KG1 (cell line): Measurements from ENCODE around the gene ARHGAP31.
A peak's percentile ranks its signal among the peaks of the same experiment; 100 is the strongest.
"Not testable (repeated sequence)": the region's sequence is repeated elsewhere in the genome, so short reads cannot be mapped to it uniquely, and the experiment has no call there.

Experiments used
- DNase-seq: peaks from one replicate; lab custom pipeline; 2025; lab: John Stamatoyannopoulos, UW

ARHGAP31 gene

DNA sequence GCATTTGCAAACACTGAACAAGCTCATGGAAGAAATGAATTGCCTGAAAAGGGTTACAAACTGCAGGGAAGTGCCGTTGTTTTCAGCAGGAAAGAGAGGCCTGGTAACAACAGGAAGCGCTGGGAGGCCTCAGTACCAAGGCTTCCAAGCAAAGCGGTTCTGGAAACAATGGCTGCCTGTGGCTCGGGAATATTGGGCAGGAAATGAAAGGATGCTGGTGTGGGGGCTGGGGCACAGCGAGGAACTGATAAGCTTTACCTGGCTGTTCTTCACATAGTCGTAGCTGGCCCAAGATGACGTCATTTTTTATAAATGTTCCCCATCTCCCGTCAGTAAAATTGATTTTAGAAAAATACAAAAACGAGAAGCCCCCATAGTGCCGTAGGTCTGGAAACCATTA, 55.9 kb downstream of the ARHGAP31 start:
- no peak for DNase-seq

DNA sequence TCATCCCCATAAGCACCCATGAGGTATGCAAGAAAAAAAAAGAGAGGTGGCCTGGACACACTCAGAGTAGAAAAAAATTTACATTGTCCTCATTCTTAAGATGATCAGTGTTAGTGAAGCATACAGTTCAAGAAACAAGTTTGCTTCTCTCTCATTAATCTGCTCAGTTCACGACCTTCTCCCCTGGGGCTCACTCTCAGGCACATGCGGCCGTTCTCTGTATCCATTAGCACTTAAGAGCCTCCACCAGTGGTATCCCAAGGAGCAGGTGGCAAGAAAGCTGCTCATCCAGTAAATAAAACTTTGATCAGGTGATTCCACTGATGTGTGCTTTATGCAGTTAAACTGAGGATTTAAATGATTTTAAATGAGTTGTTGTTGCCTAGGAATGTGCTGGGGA, 57.4 kb downstream of the ARHGAP31 start:
- DNase-seq, result no peak

DNA sequence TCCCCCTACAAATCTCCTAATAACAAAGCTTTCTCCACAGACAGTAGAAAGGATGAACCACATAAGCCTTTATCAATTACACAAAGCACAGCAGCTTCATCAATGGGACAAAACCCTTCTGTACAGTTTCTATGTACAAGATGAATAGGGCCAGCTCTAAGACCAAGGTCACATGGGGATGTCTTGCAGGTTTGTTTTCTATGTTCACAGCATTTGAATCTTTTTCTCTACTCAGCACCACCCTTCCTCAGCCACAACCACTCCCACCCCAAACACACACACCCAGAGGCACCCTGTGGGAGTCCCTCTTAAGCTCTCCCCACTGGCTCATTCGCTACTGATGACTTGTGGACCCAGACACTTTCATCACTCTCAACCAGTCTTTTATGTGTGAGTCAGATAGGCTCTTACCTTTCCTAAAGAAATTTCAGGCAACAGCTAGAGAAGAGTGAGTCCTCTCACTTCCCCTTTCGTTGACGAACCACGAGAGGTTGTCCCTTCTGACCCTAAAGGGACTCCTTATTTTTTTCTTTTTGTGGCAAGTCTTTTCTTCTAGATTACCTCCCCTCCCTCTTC, 57.9 kb downstream of the ARHGAP31 start:
- DNase-seq, result peak; percentile 10

DNA sequence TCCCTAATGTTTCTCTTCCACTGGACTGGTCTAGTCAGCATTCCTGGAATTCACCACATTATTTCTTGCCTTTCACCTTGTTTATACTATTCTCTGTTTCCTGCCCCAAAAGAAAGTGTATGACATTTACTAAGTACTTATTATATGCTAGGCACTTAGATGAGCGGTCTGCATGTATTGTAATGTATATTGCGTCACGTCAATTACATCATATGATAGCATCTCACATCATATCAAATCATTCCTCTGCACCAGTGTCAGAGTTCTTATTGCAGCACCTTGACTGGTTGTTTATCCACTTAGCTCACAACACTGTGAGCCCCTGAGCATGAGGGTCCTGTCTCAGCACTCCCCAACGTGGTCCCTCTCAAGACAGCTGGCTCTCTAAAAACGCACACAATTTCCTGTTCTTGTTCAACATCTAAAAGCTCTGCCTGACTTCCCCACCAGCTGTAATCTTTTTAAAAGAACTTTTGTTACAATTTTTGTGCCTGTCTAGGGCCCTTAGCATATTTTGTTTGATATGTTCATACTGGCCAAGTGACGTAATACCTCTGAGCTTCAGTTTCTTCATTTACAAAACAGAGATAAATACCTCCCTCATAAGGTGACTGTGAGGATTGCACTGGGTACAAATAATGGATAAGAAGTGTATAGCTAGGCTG, 58.8 kb downstream of the ARHGAP31 start:
- DNase-seq, result no peak

DNA sequence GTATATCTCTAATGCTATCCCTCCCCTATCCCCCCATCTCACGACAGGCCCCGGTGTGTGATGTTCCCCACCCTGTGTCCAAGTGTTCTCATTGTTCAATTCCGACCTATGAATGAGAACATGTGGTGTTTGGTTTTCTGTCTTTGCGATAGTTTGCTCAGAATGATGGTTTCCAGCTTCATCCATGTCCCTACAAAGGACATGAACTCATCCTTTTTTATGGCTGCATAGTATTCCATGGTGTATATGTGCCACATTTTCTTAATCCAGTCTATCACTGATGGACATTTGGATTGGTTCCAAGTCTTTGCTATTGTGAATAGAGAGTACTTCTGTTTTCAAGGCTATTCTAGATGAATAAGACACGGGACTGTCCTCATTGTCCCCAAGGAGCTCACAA, 61.4 kb downstream of the ARHGAP31 start:
- not testable (repeated sequence) for DNase-seq

GRCh38 chr3:119356646-119357045, 62.5 kb downstream of the ARHGAP31 start:
- DNase-seq, result no peak

GRCh38 chr3:119357190-119357589, 63.0 kb downstream of the ARHGAP31 start:
- no peak for DNase-seq

GRCh38 chr3:119359476-119360326, 65.5 kb downstream of the ARHGAP31 start:
- no peak for DNase-seq

DNA sequence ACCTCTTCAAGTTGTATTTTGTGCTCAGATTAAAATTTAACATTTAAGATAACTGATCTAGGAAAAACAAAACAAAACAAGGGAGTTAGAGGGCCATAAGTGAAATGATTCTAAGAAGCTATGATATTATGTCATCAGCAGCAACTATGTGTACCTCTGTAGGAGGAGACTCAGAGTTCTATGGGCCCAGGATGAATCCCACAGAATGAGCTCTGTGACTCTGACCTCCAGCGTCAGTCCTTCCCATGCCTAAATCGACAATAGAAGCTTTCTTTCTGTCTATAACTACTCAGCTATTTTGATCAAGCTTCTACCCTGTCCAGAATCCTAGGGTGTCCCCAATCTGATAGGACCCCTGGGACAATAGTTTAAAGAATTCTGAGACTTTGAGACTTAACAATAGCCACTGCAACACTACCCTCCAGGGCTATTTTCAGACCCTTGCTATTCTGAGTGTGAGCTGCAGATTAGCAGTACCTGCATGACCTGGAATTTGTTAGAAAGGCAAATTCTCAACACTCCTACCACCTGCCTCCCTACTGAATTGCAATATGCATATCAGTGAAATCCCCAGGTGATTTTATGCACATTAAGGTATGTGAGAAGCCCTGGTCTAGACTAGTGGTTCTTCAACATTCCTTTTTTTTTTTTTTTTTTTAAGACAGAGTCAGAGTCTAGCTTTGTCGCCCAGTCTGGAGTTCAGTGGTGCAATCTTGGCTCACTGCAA, 66.7 kb downstream of the ARHGAP31 start:
- DNase-seq, result no peak

DNA sequence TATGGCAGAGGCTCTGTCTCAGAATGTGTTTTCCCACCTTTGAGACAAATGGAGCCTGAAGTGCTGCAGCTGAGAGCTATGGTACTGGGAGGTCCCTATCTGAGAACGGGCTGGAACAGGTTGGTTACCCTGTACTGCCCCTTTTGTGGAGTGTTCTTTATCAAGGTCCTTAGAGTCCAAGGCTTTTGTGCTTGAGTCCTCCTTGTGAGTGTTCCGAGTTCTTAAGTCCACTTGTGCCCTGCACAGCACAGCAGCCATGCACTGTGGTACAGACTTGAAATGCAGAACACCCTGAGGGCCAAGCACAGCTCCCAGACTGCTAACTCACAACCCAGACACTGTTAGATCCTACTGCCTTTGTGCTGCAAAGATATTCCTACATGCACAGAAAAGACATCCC, 67.8 kb downstream of the ARHGAP31 start:
- DNase-seq, result no peak

DNA sequence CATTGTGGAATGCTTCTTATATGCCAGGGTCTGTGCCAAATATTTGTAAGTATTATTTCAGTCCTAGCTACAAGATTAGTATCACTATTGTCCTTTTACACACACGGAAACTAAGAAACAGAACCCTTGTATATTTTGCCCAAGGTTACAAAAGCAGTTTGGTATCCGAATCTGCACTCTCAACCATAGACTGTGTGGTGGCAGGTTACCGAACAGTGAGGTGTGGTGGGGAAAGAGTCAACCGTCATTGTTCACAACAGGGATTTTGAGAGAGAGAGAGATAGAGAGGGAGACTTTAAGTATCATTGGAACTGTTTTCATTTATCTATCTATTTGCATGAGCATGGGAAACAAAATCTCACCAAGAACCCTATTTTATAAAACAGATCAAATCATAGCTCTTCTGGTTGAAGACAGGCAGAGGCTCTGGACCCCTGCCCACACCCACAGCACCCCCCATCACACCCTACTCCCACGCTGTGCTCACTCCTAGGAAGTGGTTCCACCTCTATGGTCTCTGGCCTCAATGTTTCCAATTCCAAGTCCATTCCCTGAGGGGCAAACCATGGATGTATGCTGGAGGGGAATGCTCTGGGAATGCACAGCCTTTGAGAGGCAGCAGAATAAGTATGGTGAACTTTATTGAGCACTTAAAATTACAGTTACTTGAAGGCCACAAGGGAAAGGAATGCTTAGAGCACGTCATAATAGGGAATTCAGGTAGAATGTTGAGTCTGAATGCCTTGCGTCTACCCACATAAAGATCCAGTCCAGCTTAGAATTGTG, 69.0 kb downstream of the ARHGAP31 start:
- no peak for DNase-seq

DNA sequence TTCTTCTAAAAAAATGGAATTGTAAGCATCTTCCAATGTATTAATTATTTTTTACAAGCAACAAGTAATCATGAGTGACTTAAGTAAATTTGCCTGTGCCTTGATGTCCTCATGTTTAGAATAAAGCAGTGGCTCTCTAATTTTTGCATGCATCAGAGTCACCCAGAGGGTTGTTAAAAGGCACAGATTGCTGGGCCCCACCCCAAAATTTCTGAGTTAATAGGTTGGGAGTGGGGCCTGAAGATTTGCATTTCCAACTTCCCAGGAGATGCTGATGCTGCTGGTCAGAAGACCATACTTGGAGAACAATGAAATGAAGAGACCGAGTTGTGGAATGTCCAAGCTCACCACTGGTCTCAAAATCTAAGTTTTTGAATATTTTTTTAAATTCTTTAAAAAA, 70.2 kb downstream of the ARHGAP31 start:
- no peak for DNase-seq

GRCh38 chr3:119365418-119365817, 71.2 kb downstream of the ARHGAP31 start:
- no peak for DNase-seq

DNA sequence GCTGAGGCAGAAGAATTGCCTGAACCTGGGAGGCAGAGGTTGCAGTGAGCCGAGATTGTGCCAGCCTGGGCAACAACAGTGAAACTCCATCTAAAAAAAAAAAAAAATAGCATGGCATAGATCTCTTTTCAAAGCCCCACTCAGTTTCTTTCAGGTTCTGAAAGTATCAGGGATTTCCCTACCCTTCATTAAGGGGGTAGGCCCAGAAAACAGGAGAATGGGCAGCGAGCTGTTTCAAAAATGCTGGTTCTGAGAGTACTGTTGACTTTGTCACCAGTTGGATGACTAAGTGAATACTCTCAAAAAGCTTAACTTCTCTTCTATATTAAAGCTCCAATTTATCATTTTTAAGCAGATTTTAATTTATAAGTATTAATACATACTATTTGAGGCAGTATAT, 72.8 kb downstream of the ARHGAP31 start:
- DNase-seq, result no peak

DNA sequence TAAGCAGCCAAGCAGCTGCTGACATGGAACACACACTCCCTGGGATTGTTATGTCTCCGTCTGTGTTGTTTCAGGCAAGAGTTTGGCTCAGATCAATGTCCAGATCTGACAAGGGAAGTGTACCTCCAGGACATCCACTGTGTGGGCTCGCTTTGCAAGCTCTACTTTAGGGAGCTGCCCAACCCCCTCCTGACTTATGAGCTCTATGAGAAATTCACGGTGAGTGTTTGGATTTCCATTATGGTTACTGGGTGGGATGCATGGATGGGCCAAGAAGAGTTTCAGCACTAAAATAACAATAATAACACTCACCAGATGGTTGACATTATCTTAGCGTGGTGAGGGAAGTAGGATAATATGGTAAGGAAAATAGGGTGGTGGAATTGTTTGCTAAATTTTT, 74.1 kb downstream of the ARHGAP31 start:
- DNase-seq, result no peak

DNA sequence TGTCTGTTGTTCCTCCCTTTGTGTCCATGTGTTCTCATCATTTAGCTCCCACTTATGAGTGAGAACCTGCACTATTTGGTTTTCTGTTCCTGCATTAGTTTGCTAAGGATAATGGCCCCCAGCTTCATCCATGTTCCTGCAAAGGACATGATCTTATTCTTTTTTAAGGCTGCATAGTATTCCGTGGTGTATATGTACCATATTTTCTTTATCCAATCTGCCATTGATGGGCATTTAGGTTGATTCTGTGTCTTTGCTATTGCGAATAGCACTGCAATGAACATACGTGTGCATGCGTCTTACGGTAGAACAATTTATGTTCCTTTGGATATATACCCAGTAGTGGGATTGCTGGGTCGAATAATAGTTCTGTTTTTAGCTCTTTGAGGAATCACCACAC, 77.6 kb downstream of the ARHGAP31 start:
- not testable (repeated sequence) for DNase-seq

GRCh38 chr3:119375106-119375505, 80.9 kb downstream of the ARHGAP31 start:
- DNase-seq, result no peak

- DNase-seq, result no peak
These were observed 81.3 kb downstream of the ARHGAP31 start for GRCh38 chr3:119375510-119375909.

DNA sequence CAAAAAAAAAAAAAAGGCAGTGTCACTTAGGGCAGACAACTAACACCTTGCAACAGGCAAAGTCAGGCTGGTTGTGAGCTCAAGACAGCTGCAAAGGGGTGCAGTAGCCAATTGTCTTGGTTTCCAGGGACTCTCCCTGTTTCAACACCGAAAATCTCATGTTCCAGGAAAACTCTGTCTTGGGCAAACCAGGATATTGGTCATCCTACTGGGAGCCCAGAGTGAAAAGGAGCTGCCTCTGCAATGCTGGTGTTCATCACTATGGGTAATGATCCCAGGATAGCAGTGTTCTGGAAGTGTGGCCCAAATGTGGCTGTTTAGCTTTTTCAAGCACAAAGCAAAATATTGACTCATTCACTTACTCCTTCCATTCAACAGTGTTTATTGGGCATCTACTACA, 82.6 kb downstream of the ARHGAP31 start:
- DNase-seq, result no peak

- no peak for DNase-seq
These were observed 84.1 kb downstream of the ARHGAP31 start for GRCh38 chr3:119378259-119378803.

DNA sequence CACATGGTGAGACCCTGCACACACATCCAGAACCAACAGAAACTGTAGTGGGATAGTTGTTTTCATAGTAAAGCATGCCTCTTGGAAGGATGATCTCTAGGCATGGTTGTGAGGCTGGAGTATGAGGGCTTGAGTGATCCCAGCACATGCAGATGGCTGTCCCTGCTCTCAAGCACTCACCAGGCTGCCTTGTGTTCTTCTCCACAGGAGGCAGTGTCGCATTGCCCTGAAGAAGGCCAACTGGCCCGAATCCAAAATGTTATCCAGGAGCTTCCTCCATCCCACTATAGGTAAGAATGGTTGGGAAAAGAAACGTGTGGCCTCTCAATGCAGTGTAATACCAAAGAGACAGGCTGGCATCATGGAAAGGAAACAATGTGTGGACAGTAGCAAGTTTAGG, 86.5 kb downstream of the ARHGAP31 start:
- no peak for DNase-seq
